Heart left ventricle (tissue), 16 donors: Measurements from ENCODE around the gene KCNC4. TPM values are rescaled to one million over a fixed set of nuclear protein-coding genes. Genes with fewer than 3 reads are reported as not detected.
A peak's percentile ranks its signal among the peaks of the same experiment; 100 is the strongest.

Experiments
- ATAC-seq, 4 donors: fragments of 200-7000 bp; cut with Tn5 transposase; one replicate each; pipeline ENCODE4 v1.9.1; 2020 to 2022; ENCODE audit warnings: moderate library complexity in 4 of 4, mild to moderate bottlenecking in 3 of 4, moderate number of reproducible peaks in 1 of 4
- DNase-seq, 5 donors: peaks; one replicate each; pipeline ENCODE4 v3.0.0-alpha.2; 2020
- H3K27ac ChIP-seq, 12 donors: fragments of 200-600 bp; sonication (generic) in 4 of 12; one replicate each; pipeline versions ENCODE4 v1.5.0 to v1.8.0; 2016 to 2022; ENCODE audit warnings: mild to moderate bottlenecking in 2 of 12
- H3K27me3 ChIP-seq, 9 donors: fragments of 200-600 bp; sonication (generic) in 2 of 9; one replicate each; pipeline versions ENCODE4 v1.5.1 to v1.8.0; 2016 to 2022; ENCODE audit warnings: mild to moderate bottlenecking in 3 of 9
- H3K36me3 ChIP-seq, 9 donors: fragments of 200-600 bp; sonication (generic) in 2 of 9; one replicate each; pipeline versions ENCODE4 v1.5.0 to v1.8.0; 2018 to 2022; ENCODE audit warnings: mild to moderate bottlenecking in 2 of 9
- H3K4me1 ChIP-seq, 12 donors: fragments of 200-600 bp; sonication (generic) in 4 of 12; one replicate each; pipeline versions ENCODE4 v1.5.0 to v1.8.0; 2016 to 2022; ENCODE audit warnings: mild to moderate bottlenecking in 3 of 12
- H3K4me3 ChIP-seq, 12 donors: fragments of 200-600 bp; sonication (generic) in 4 of 12; one replicate each; pipeline versions ENCODE4 v1.5.0 to v1.8.0; 2017 to 2022; ENCODE audit warnings: mild to moderate bottlenecking in 9 of 12, moderate library complexity in 4 of 12
- H3K9me3 ChIP-seq, 12 donors: fragments of 200-600 bp; sonication (generic) in 4 of 12; one replicate each; pipeline versions ENCODE4 v1.5.0 to v1.8.0; 2016 to 2022; ENCODE audit warnings: mild to moderate bottlenecking in 1 of 12
- CTCF ChIP-seq, 12 donors: fragments of 200-600 bp; sonication (generic) in 4 of 12; IDR thresholded peaks; one replicate each; pipeline versions ENCODE4 v1.5.0 to v1.8.0; 2018 to 2022; ENCODE audit warnings: antibody characterized with exemption in 12 of 12, mild to moderate bottlenecking in 5 of 12
- POLR2A ChIP-seq, 2 donors: fragments of 450-650 bp; IDR thresholded peaks; one replicate each; pipeline ENCODE4 v1.6.1; 2017; ENCODE audit warnings: antibody characterized with exemption in 2 of 2, mild to moderate bottlenecking in 2 of 2, moderate library complexity in 2 of 2
- WGBS, 4 donors: extraction: QIAGEN DNeasy Blood & Tissue Kit in 2 of 4; methylation state at CpG; one replicate each; pipeline versions ENCODE4 v1.1.5 to v1.1.7; 2013 to 2018; 5-methylcytosine and 5-hydroxymethylcytosine counted together
- intact Hi-C, 10 donors: fragments of 100-400 bp; cut with DNase I; formaldehyde crosslinking; loops; one replicate each; pipeline versions ENCODE4 v1.11.1 to v1.14.2; 2022
- polyA plus RNA-seq, 2 donors: library from polyadenylated mRNA; stranded (reverse); fragments of 200-250 nt; gene quantifications; one replicate each; pipeline ENCODE4 v1.2.3, GENCODE V29; 2013
- total RNA-seq, 9 donors: library from RNA; depleted of rRNA in 2 of 9; stranded (reverse); fragments of >200 nt in 2 of 9; fragmentation: NEBNext Ultra II Directional in 3 of 9; extraction: Animal tissue kit (Norgen Biotek cat#: 25700) in 3 of 9; gene quantifications; one replicate each; pipeline versions ENCODE4 v1.1.0 to v1.2.4, GENCODE V29; 2016 to 2023
- donor health status: ischemic (EF 13 %, LVEDD 7.1; RV severe dilation, severe dysfunction).
- donor health status: healthy with polysubstance abuse.
- donor health status: DM: no; HTN: yes; CAD: no.
- donor health status: DM: no; HTN: no; CAD: no.
- donor health status: ischemic (EF 25% LVEDD 6.9; RV normal size, moderate dysfunction).
- donor health status: ischemic (EF 25% LVEDD 5.7; RV mildly dilated, moderate dysfunction).
- donor health status: healthy.
- donor health status: DM: yes; HTN: yes; CAD: no.
- donor health status: ischemic (EF 35%, LVEDD 5.7; RV mildly dilated, moderate dysfunction).
- donor health status: nonischemic (EF 11% LVEDD 7.7; RV severe dilation, severe dysfunction).
- donor health status: DM: yes; HTN: yes; CAD: no.
- donor health status: PGD.
- donor health status: ischemic (EF 29% LVEDD 5.4; RV normal size, mild dysfunction).
- donor health status: nonischemic (EF 23%, LVEDD 6.1; RV moderate dilation, normal function).

The KCNC4 gene
- total and polyA plus RNA-seq, 11 donors = 2.4 to 15.2 (median 6.1) TPM

- no peak for ATAC-seq
- intact Hi-C loops = no loop called here
- H3K27ac ChIP-seq = no peak overlapping the region
- H3K4me1 ChIP-seq = peaks cover 0 to 4% (median 0%) of the 10 kb centered on the region in 12 donors
- TF ChIP-seq POLR2A (IDR thresholded peaks at IDR 0.05) (no peak), CTCF (IDR thresholded peaks at IDR 0.05) (no peak)
- 86 to 95% (median 93%) methylated on average over 4 of the region's 4 CpGs for WGBS, 4 donors
- no peak overlapping the region for H3K4me3 ChIP-seq
- DNase-seq = no peak
- no peaks in the 10 kb centered on the region for H3K36me3 ChIP-seq
- H3K9me3 ChIP-seq = no peaks in the 10 kb centered on the region
- H3K27me3 ChIP-seq = no peaks in the 10 kb centered on the region
These were observed 39.9 kb downstream of the KCNC4 start for GRCh38 chr1:110250008-110250407.

- TF ChIP-seq POLR2A (IDR thresholded peaks at IDR 0.05) (no peak), CTCF (IDR thresholded peaks at IDR 0.05) (no peak)
- intact Hi-C loops = no loop called here
- Histone ChIP-seq H3K36me3 (no peaks in the 10 kb centered on the region), H3K27ac (no peak overlapping the region), H3K4me3 (no peak overlapping the region), H3K9me3 (no peaks in the 10 kb centered on the region), H3K4me1 (peaks cover 0 to 12% (median 2%) of the 10 kb centered on the region in 12 donors), H3K27me3 (no peaks in the 10 kb centered on the region)
- 64 to 100% (median 99%) methylated on average over 2 of the region's 2 CpGs for WGBS, 4 donors
- ATAC-seq (no peak), DNase-seq (no peak)
These were observed 40.6 kb downstream of the KCNC4 start for GRCh38 chr1:110250749-110251148.

GRCh38 chr1:110253213-110253612 is 43.1 kb downstream of the KCNC4 start:
- ATAC-seq (no peak), DNase-seq (no peak)
- H3K27ac ChIP-seq = no peak overlapping the region
- TF ChIP-seq CTCF (IDR thresholded peaks at IDR 0.05) (no peak), POLR2A (IDR thresholded peaks at IDR 0.05) (no peak)
- WGBS, 4 donors = 83 to 100% (median 98%) methylated on average over 1 of the region's 1 CpG
- no peaks in the 10 kb centered on the region for H3K27me3 ChIP-seq
- H3K9me3 ChIP-seq = no peaks in the 10 kb centered on the region
- H3K4me3 ChIP-seq = no peak overlapping the region
- H3K36me3 ChIP-seq = no peaks in the 10 kb centered on the region
- intact Hi-C loops = no loop called here
- peaks cover 0 to 20% (median 5%) of the 10 kb centered on the region in 12 donors for H3K4me1 ChIP-seq

GRCh38 chr1:110254604-110255391 is 44.7 kb downstream of the KCNC4 start:
- WGBS, 4 donors = 51 to 64% (median 60%) methylated on average over 6 of the region's 6 CpGs
- TF ChIP-seq CTCF (IDR thresholded peaks at IDR 0.05) (no peak), POLR2A (IDR thresholded peaks at IDR 0.05) (no peak)
- Histone ChIP-seq H3K27ac (peak overlapping the region in 1 of 12 donors; percentile 48), H3K27me3 (no peaks in the 10 kb centered on the region), H3K4me3 (no peak overlapping the region), H3K9me3 (no peaks in the 10 kb centered on the region), H3K4me1 (peaks cover 0 to 24% (median 5%) of the 10 kb centered on the region in 12 donors), H3K36me3 (no peaks in the 10 kb centered on the region)
- no peak for DNase-seq
- intact Hi-C loops = no loop called here
- ATAC-seq = no peak
